Common myeloid progenitor, CD34-positive (primary cell): ENCODE data around the gene FHDC1.

Source experiments
- CTCF ChIA-PET: fragments of 350-600 bp; sonication (Branson Sonifier 250); formaldehyde crosslinking; loops from one replicate; lab custom pipeline; 2021; ENCODE audit warnings: antibody characterized with exemption; lab: Charles Lee
- POLR2A ChIA-PET: fragments of 350-600 bp; sonication (Branson Sonifier 250); formaldehyde crosslinking; loops from one replicate; lab custom pipeline; 2021; ENCODE audit warnings: antibody characterized with exemption; lab: Charles Lee
- DNase-seq, 3 donors: peaks; one replicate each; pipeline versions ENCODE4 v3.0.0 to v3.0.0-alpha.2; 2013
- H3K27ac ChIP-seq, 2 experiments: 1 replicate in 1 of 2; 2 replicates in 1 of 2; pipeline ENCODE4 v1.7.0; 2013; ENCODE audit warnings: inconsistent platforms in 2 of 2, low read length in 2 of 2, mild to moderate bottlenecking in 2 of 2, low read depth in 1 of 2, moderate library complexity in 1 of 2; ENCODE audit not compliant: severe bottlenecking in 2 of 2, insufficient read depth in 1 of 2, poor library complexity in 1 of 2
- H3K27me3 ChIP-seq, 5 experiments: replicated peaks in 2 of 5; 1 replicate in 3 of 5; 2 replicates in 2 of 5; pipeline versions ENCODE4 v1.6.1 to v1.7.0; 2013; ENCODE audit warnings: low read length in 4 of 5, mild to moderate bottlenecking in 2 of 5, moderate library complexity in 2 of 5, inconsistent platforms in 1 of 5; ENCODE audit not compliant: insufficient read depth in 5 of 5, control insufficient read depth in 4 of 5
- H3K36me3 ChIP-seq, 4 experiments: 1 replicate in 2 of 4; 2 replicates in 2 of 4; pipeline versions ENCODE4 v1.6.1 to v1.7.0; 2013; ENCODE audit warnings: low read length in 3 of 4, control low read depth in 1 of 4, mild to moderate bottlenecking in 1 of 4; ENCODE audit not compliant: control insufficient read depth in 4 of 4, insufficient read depth in 4 of 4
- H3K4me1 ChIP-seq, 4 experiments: 1 replicate in 3 of 4; 2 replicates in 1 of 4; pipeline versions ENCODE4 v1.6.1 to v1.7.1; 2013; ENCODE audit warnings: low read length in 3 of 4, mild to moderate bottlenecking in 3 of 4, control low read depth in 1 of 4, inconsistent platforms in 1 of 4, moderate library complexity in 1 of 4; ENCODE audit not compliant: control insufficient read depth in 4 of 4, insufficient read depth in 4 of 4; ENCODE audit errors: control extremely low read depth in 1 of 4
- H3K4me3 ChIP-seq, 7 experiments: 1 replicate in 4 of 7; 2 replicates in 3 of 7; pipeline versions ENCODE4 v1.5.1 to v1.7.0; 2013; ENCODE audit warnings: mild to moderate bottlenecking in 7 of 7, low read length in 6 of 7, moderate library complexity in 6 of 7, inconsistent platforms in 2 of 7, low read depth in 2 of 7, control low read depth in 1 of 7; ENCODE audit not compliant: insufficient read depth in 4 of 7, control insufficient read depth in 1 of 7; ENCODE audit errors: extremely low read depth in 1 of 7
- H3K9me3 ChIP-seq, 5 experiments: 1 replicate in 4 of 5; 2 replicates in 1 of 5; pipeline versions ENCODE4 v1.6.1 to v1.7.1; 2013; ENCODE audit warnings: low read length in 4 of 5, mild to moderate bottlenecking in 2 of 5, inconsistent platforms in 1 of 5, low read depth in 1 of 5, moderate library complexity in 1 of 5; ENCODE audit not compliant: control insufficient read depth in 4 of 5, insufficient read depth in 2 of 5; ENCODE audit errors: control extremely low read depth in 1 of 5
- WGBS: methylation state at CpG from one replicate; pipeline ENCODE4 v1.1.5; 2013; ENCODE audit not compliant: insufficient coverage; 5-methylcytosine and 5-hydroxymethylcytosine counted together

FHDC1 gene

DNA sequence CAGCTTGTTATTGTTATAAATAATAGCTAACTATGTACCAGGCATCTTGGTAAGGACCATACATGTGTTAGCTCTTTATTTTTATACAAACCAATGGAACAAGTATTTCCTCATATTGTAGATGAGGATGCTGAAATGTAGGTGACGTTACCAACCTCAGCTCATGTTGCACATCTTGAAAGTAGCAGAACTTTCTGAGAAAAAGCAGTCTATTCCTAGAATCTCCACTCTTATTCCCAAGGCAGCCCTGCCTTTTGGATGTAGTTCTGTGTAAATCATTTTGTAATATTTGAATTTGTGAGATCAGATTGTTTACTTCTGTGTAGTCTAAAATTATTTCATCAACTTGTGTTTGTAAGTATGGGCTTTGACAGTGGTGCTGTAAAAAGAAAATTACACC lies 5.3 kb downstream of the FHDC1 start:
- H3K4me3 ChIP-seq, result no peak overlapping the region
- DNase-seq, result no peak
- H3K4me1 ChIP-seq, result peaks cover 0 to 18% (median 16%) of the 10 kb centered on the region in 4 experiments
- H3K36me3 ChIP-seq, result no peaks in the 10 kb centered on the region
- WGBS, result no CpG with 5 or more reads among the region's 1 CpG
- H3K27ac ChIP-seq, result no peak overlapping the region
- no peaks in the 10 kb centered on the region for H3K9me3 ChIP-seq
- H3K27me3 ChIP-seq, result peaks cover 5 to 47% (median 19%) of the 10 kb centered on the region in 5 experiments
- ChIA-PET POLR2A (no interaction called here), CTCF (interaction anchor here (0.8 kb wide), 1 partner anchor 51 kb away, joined by 3 read pairs; no protein-coding TSS in a partner anchor)

- ChIA-PET POLR2A (no interaction called here), CTCF (no interaction called here)
- Histone ChIP-seq H3K4me1 (peaks cover 0 to 8% (median 7%) of the 10 kb centered on the region in 4 experiments), H3K4me3 (no peak overlapping the region), H3K36me3 (no peaks in the 10 kb centered on the region), H3K9me3 (no peaks in the 10 kb centered on the region), H3K27ac (no peak overlapping the region), H3K27me3 (peaks cover 5 to 37% (median 17%) of the 10 kb centered on the region in 5 experiments)
- WGBS, result 100% methylated on average over 2 of the region's 2 CpGs
- no peak for DNase-seq
Observed at GRCh38 chr4:152942346-152942745, 6.2 kb downstream of the FHDC1 start.

DNA sequence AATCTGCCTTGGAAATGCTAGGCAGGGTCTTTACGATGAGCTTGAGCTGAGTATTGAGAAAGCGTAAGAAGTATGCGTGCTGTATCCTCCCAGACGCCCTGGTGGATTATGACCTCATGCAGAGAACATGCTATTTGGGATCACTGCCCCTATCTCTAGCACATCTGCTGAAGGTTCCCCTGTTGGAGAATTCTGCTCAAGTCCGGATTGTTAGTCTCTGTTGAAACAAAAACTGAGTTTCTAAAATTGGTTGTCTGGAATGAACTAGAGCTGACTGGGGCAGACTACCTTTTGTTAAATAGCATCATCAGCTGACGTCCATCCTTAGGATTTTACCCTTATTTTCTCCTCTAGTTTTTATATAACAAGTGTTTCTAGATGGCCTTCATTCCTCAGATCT lies 7.5 kb downstream of the FHDC1 start:
- H3K9me3 ChIP-seq, result no peaks in the 10 kb centered on the region
- H3K27me3 ChIP-seq, result peaks cover 4 to 24% (median 10%) of the 10 kb centered on the region in 5 experiments
- ChIA-PET POLR2A (no interaction called here), CTCF (interaction anchor here (0.5 to 1.1 kb wide), 3 partner anchors 184 to 212 kb away, joined by 3 to 4 read pairs (median 3); no protein-coding TSS in a partner anchor)
- no peak overlapping the region for H3K27ac ChIP-seq
- no peak overlapping the region for H3K4me3 ChIP-seq
- no peaks in the 10 kb centered on the region for H3K36me3 ChIP-seq
- no peaks in the 10 kb centered on the region for H3K4me1 ChIP-seq
- DNase-seq, result no peak
- 100% methylated on average over 4 of the region's 6 CpGs for WGBS

- Histone ChIP-seq H3K27me3 (peaks cover 0 to 13% (median 4%) of the 10 kb centered on the region in 5 experiments), H3K27ac (no peak overlapping the region), H3K36me3 (no peaks in the 10 kb centered on the region), H3K4me3 (no peak overlapping the region), H3K9me3 (no peaks in the 10 kb centered on the region), H3K4me1 (no peaks in the 10 kb centered on the region)
- CTCF ChIA-PET, result interaction anchor here (1.0 kb wide), 1 partner anchor 211 kb away, joined by 3 read pairs; no protein-coding TSS in a partner anchor
- DNase-seq, result no peak
- POLR2A ChIA-PET, result no interaction called here
- 89% methylated on average over 4 of the region's 4 CpGs for WGBS
Observed at GRCh38 chr4:152944666-152945320, 8.7 kb downstream of the FHDC1 start.

DNA sequence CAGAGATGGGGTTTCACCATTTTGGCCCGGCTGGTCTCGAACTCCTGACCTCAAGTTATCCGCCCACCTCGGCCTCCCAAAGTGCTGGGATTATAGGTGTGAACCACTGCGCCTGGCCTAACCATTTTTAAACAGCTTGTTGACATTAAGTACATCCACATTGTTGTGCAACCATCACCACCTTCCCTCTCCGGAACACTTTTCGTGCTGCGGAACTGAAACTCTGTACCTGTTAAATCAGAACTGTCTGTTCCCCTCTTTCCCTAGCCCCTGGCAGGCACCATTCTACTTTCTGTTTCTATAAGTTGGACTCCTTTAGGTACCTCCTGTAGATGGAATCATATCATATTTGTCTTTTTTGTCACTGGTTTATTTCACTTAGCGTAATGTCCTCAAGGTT lies 9.5 kb downstream of the FHDC1 start:
- H3K9me3 ChIP-seq, result no peaks in the 10 kb centered on the region
- H3K4me3 ChIP-seq, result no peak overlapping the region
- peaks cover 0 to 5% (median 0%) of the 10 kb centered on the region in 5 experiments for H3K27me3 ChIP-seq
- WGBS, result 85% methylated on average over 5 of the region's 9 CpGs
- H3K4me1 ChIP-seq, result no peaks in the 10 kb centered on the region
- no peak for DNase-seq
- POLR2A ChIA-PET, result no interaction called here
- no peak overlapping the region for H3K27ac ChIP-seq
- CTCF ChIA-PET, result no interaction called here
- no peaks in the 10 kb centered on the region for H3K36me3 ChIP-seq

- Histone ChIP-seq H3K4me1 (no peaks in the 10 kb centered on the region), H3K27ac (no peak overlapping the region), H3K9me3 (no peaks in the 10 kb centered on the region), H3K27me3 (peaks cover 0 to 4% (median 0%) of the 10 kb centered on the region in 5 experiments), H3K4me3 (no peak overlapping the region), H3K36me3 (no peaks in the 10 kb centered on the region)
- DNase-seq, result no peak
- POLR2A ChIA-PET, result no interaction called here
- 96% methylated on average over 2 of the region's 4 CpGs for WGBS
- CTCF ChIA-PET, result no interaction called here
Observed at GRCh38 chr4:152946446-152946845, 10.3 kb downstream of the FHDC1 start.

GRCh38 chr4:152947311-152947710 lies 11.2 kb downstream of the FHDC1 start:
- Histone ChIP-seq H3K36me3 (no peaks in the 10 kb centered on the region), H3K27me3 (no peaks in the 10 kb centered on the region), H3K4me3 (no peak overlapping the region), H3K9me3 (no peaks in the 10 kb centered on the region), H3K27ac (no peak overlapping the region), H3K4me1 (no peaks in the 10 kb centered on the region)
- WGBS, result 100% methylated on average over 1 of the region's 2 CpGs
- CTCF ChIA-PET, result interaction anchor here (1.0 kb wide), 1 partner anchor 13 kb away, joined by 3 read pairs; no protein-coding TSS in a partner anchor
- no peak for DNase-seq
- POLR2A ChIA-PET, result no interaction called here
